Iris pigment epithelial cell (primary cell): Measurements from ENCODE around the gene ZXDB.
A peak's percentile ranks its signal among the peaks of the same experiment; 100 is the strongest.
"Not testable (repeated sequence)": the region's sequence is repeated elsewhere in the genome, so short reads cannot be mapped to it uniquely, and the experiment has no call there.

ENCODE experiments used
- DNase-seq: peaks from one replicate; pipeline ENCODE4 v3.0.0-alpha.2; 2011; ENCODE audit warnings: low read depth

Gene ZXDB

DNA sequence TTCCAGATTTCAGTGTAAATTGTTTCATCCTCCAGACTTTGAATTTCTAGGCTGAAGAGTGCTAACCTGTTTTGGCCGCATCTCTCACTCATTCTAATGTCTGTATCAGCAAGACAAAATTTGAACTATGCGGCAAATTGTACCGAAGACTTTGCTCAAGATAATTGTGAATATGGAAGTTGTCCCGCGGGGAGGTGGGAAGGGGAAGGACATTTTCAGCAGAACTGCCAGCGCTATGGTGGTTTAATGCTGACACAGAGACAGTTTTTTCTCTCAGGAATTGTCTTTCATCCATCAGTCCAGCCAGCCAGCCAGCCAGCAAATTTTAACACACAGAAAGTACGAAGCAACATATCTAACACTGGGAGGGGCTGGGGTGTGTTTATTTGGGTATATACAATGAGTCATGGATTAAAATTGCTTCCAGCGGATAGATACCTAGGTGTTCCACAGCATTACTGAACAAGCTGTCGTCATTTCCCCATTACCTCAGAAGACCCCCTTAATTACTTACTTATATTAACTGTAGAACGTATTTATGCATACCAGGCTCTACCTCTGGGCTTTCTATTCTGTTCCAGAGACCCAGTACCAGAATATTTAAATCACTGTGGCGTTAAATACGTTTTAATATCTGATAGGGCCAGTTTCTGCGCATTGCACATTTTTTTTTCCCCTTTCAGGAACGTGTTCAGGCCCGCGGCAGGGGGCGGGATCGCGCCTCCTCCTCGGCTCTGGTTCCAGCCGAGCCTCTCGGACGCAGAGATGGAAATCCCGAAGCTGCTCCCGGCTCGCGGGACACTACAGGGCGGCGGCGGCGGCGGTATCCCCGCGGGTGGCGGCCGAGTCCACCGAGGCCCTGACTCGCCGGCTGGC lies at the start of gene ZXDB:
TSS of gene ZXDB (plus strand) at position 728 of the 876 bp plus-strand sequence. CDS start at position 766, 38 bp downstream.
- peak; percentile 52 for DNase-seq

DNA sequence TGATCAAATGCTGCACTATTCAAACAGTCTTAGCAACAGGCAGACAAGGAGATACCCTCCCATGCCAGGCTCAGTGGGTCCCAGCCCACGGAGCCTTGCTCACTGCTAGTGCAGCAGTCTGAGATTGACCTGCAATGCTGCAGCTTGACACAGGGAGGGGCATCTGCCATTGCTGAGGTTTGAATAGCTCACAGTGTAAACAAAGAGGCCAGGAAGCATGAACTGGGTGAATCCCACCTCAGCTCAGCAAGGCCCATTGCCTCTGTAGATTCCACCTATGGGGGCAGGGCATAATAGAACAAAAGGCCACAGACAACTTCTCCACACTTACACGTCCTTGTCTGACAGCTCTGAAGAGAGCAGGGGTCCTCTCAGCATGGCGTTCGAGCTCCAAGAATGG lies 26.6 kb upstream of the ZXDB start:
- DNase-seq, result no peak

DNA sequence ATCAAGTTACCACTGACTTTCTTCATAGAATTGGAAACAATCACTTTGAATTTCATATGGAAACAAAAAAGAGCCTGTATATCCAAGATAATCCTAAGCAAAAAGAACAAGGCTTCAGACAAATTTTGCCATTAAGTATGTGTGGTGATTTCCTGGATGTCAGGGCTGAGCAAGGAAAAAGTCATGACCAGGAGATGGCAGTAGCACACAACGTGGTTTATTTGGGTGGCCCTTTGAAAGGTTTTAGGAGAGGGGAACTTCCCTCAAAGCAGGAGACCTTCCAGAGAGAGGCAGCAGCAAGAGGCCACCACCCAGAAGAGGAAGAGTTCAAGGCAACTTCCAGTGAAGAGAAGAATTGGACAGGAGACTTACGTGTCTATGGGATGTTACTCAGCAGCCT lies 18.1 kb upstream of the ZXDB start:
- DNase-seq, result peak; percentile 17

GRCh38 chrX:57582948-57583347 lies 8.9 kb upstream of the ZXDB start:
- not testable (repeated sequence) for DNase-seq

- DNase-seq, result peak; percentile 13
These were observed 8.3 kb upstream of the ZXDB start for GRCh38 chrX:57583477-57583876.

DNA sequence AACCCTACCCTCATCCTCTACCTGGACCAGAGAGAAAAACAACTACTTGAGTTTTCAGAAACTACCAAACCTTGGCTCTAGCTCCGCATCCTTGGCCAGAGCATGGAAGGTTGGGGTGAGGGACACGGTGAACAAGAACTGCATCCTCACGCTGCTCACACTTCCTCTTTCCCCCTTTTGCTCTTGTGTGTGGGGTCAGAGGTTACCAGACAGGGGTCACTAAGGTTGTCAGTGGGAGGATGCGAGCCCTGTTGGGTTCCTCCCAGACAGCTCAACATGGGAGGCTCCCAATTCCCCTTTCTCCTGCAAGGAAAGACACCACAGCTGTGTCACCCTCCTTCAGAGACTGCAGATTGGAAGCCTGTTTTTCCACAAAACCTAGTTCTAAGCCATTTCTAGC lies 5.5 kb upstream of the ZXDB start:
- DNase-seq, result no peak

DNA sequence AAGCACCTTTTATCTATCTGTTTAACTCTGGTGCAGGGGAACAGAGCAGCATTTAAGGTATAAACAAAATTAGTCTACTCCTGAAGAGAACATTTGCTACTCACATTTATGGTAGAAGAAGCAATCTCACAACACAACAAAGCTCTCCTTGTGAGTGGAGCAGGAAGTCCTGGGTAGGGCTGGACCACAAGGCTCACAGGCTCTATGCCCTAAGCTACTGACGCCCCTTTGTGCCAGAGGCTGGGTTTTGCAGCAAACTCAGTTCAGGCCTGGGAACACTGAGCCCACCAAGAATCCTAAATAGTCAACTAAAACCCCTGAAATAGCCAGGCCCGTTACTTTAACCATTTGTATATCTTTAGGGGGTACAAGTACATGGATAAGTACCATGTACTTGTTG lies 4.7 kb upstream of the ZXDB start:
- DNase-seq, result no peak

DNA sequence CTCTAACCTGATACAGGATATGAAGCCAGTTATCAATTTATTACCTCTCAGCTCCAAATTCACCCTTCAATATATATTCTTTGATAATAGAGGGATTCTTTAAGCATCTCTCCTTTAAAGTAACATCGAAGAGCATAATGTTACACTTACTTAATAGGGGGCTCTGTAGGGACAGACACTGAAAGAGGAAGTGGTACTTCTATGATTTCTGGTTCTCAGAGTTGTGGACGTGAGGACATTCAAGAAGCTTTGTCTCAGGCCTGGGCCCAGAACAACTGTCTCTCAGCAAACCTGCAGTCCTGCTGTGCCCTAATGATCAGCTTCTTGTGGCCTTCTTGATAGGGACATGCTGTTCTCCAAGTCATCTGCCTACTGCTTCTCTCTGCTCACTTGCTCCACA lies 4.2 kb upstream of the ZXDB start:
- no peak for DNase-seq

GRCh38 chrX:57592160-57592893 lies 516 bp downstream of the ZXDB start:
- DNase-seq, result peak; percentile 10

- peak; percentile 43 for DNase-seq
These were observed 1.0 kb downstream of the ZXDB start for GRCh38 chrX:57592894-57593215.

DNA sequence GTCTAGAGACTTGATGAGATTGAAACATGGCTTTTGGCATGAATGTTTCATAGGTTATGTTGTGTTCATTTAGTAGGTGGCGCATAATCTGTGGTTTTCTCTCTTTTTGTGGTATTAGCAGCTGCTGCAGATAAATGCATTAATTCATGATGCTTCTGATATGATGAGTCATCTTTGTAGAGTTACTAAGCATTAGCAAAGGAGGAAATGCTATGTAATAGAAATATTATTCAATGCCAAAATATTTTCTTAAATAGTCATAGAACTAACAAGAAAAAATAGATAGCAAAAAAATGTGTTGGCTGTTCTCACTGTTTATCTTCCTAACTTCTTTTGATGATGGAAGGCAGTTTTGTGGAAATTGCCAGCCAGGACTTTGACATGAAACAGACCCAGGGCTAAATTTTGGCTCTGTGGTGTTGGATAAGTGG lies 3.6 kb downstream of the ZXDB start:
- DNase-seq, result peak; percentile 81

- DNase-seq, result no peak
These were observed 4.3 kb downstream of the ZXDB start for GRCh38 chrX:57596109-57596508.

DNA sequence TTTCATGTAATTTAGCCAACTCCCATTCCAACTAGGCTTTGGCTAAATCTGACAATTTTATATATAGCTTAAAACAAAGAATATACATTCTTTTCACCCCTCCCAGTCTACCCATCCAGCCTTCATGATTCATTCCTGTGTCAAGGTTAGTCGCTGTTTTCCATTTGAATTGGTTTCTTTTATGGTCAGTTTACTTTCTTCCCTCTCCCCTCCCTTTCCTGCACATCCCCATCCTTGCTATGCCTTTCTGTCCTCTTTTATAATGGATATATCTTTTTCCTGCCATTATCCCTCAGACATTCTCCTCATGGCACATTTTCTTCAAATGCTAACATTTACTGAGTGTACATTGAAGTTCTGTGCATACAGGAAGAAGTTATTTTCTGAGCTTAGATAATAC lies 4.7 kb downstream of the ZXDB start:
- peak; percentile 11 for DNase-seq

DNA sequence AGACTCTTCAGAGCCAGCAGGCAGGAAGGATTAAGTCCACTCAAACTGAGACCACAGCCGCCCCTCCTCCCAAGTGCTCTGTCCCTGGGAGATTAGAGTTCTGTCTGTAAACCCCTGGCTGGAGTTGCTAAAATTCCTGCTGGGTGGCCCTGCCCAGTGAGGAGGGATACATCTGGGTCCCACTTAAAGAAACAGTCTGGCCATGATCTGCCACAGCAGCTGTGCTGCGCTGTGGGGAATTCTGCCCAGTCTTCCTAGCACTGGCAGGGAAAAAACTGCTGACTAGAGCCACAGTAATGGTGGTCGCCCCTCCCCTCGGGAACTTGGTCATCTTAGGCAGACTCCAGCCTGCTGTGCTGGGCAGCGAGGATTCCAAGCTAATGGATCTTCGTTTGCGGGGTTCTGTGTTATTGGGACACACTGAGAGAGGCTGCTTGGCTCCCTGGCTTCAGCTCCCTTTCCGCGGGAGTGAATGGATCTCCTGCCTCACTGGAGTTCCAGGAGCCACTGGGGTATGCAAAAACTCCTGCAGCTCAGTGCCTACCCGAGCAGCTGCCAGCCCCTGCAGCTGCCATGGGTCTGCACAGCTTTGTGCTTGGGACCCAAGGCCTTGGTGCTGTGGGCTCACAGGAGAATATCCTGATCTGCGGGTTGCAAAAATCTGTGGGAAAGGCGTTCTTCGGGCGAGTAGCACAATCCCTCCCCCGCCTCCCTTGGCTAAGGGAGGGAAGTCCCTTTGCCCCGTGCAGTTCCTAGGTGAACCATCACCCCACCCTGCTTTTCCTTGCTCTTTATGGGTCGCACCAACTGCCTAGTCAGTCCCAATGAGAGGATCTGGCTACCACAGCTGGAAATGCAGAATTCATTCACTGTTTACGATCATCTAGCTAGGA lies 15.7 kb downstream of the ZXDB start:
- DNase-seq, result no peak

DNA sequence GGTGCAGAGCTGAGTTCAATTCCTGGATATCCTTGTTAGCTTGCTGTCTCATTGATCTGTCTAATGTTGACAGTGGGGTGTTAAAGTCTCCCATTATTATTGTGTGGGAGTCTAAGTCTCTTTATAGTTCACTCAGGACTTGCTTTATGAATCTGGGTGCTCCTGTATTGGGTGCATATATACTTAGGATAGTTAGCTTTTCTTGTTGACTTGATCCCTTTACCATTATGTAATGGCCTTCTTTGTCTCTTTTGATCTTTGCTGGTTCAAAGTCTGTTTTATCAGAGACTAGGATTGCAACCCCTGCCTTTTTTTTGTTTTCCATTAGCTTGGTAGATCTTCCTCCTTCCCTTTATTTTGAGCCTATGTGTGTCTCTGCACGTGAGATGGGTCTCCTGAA lies 21.5 kb downstream of the ZXDB start:
- not testable (repeated sequence) for DNase-seq

- DNase-seq, result not testable (repeated sequence)
These were observed 37.6 kb downstream of the ZXDB start for GRCh38 chrX:57629438-57629837.

DNA sequence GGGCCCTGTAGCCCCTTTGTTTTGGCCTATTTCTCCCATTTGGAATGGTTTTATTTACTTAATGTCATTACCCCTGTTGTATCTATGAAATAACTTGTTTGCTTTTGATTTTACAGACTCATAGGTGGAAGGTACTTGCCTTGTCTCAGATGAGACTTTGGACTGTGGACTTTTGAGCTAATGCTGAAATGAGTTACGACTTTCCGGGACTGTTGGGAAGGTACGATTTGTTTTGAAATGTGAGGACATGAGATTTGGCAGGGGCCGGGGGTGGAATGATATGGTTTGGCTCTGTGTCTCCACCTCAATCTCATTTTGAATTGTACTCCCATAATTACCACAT lies 48.8 kb downstream of the ZXDB start:
- DNase-seq, result no peak

DNA sequence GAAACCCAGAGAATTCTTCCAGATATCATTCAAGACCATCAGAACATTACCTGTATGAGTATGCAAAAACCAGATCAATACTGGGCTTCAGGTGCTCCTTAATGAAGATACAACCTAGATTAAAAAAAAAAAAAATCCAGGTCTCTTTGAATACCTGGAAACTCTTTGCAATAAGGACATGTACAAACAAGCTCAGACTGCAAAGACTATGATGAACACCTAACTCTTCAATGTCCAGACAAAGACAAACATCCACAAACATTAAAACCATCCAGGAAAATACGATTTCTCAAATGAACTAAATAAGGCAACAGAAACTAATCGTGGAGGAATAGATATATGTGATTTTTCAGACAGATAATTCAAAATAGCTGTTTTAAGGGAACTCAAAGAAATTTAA lies 49.5 kb downstream of the ZXDB start:
- no peak for DNase-seq

GRCh38 chrX:57643698-57644097 lies 51.9 kb downstream of the ZXDB start:
- DNase-seq, result no peak

DNA sequence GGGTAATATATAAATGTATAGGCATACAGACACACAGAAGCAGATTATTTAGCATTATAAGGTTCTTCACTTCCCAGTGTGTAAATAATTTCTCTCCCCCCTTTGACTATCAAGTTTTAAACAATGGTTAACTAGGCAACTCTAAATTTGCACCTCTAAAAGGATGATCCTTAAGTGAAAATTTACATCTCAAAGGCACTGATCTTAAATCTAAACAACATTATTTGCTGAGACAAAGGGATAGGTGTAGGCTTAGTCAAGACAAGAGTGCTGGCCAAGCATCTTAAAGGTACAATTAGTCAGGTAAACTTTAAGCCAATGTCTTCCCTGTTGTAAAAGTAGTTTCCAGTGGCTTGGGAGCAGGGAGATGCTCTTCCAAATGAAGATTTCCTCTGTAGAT lies 55.2 kb downstream of the ZXDB start:
- DNase-seq, result no peak
